Vagina (tissue), 2 donors: Measurements from ENCODE around the gene CRAMP1. TPM values are rescaled to one million over a fixed set of nuclear protein-coding genes. Genes with fewer than 3 reads are reported as not detected.

Experiments used
- DNase-seq, 2 donors: peaks; one replicate each; pipeline ENCODE4 v3.0.0-alpha.2; 2017; ENCODE audit errors: extremely low spot score in 2 of 2
- H3K27ac ChIP-seq: fragments of 200-600 bp; sonication (generic); one replicate; pipeline ENCODE4 v1.5.1; 2019
- H3K27me3 ChIP-seq: fragments of 200-600 bp; sonication (generic); one replicate; pipeline ENCODE4 v1.5.1; 2019
- H3K36me3 ChIP-seq, 2 donors: fragments of 200-600 bp; sonication (generic); one replicate each; pipeline ENCODE4 v1.5.1; 2017 to 2019
- H3K4me1 ChIP-seq: fragments of 200-600 bp; sonication (generic); one replicate; pipeline ENCODE4 v1.5.1; 2019
- H3K4me3 ChIP-seq, 2 donors: fragments of 200-600 bp; sonication (generic); 1 replicate in 1 of 2; 2 replicates in 1 of 2; pipeline ENCODE4 v1.5.1; 2016 to 2019
- H3K9me3 ChIP-seq: fragments of 200-600 bp; sonication (generic); one replicate; pipeline ENCODE4 v1.5.1; 2019
- POLR2A ChIP-seq, 2 donors: fragments of 450-650 bp; IDR thresholded peaks; one replicate each; pipeline ENCODE4 v1.6.1; 2017; ENCODE audit warnings: antibody characterized with exemption in 2 of 2, mild to moderate bottlenecking in 2 of 2, moderate library complexity in 2 of 2
- POLR2AphosphoS5 ChIP-seq, 2 donors: sonication (generic); formaldehyde crosslinking; IDR thresholded peaks; one replicate each; pipeline ENCODE4 v1.9.0; 2017; ENCODE audit warnings: antibody characterized with exemption in 2 of 2, mild to moderate bottlenecking in 2 of 2, low read depth in 1 of 2; ENCODE audit not compliant: insufficient read depth in 1 of 2
- intact Hi-C: fragments of 100-400 bp; cut with DNase I; formaldehyde crosslinking; loops from one replicate; pipeline ENCODE4 v1.15.1; 2023
- total RNA-seq: library from RNA; depleted of rRNA; stranded (reverse); fragments of >200 nt; gene quantifications from one replicate; pipeline ENCODE4 v1.2.3, GENCODE V29; 2016
- TF ChIP-seq, protein P1 (sequence below), 3 experiments: fragments of 450-650 bp in 2 of 3; fragments of 200-600 bp in 1 of 3; sonication (generic) in 1 of 3; IDR thresholded peaks; one replicate each; pipeline ENCODE4 v1.5.1; 2017 to 2019; ENCODE audit warnings: antibody characterized with exemption in 3 of 3, mild to moderate bottlenecking in 2 of 3, moderate library complexity in 2 of 3

The CRAMP1 gene
- total RNA-seq, 1 donor from 2014 or later, result 13.8 TPM

DNA sequence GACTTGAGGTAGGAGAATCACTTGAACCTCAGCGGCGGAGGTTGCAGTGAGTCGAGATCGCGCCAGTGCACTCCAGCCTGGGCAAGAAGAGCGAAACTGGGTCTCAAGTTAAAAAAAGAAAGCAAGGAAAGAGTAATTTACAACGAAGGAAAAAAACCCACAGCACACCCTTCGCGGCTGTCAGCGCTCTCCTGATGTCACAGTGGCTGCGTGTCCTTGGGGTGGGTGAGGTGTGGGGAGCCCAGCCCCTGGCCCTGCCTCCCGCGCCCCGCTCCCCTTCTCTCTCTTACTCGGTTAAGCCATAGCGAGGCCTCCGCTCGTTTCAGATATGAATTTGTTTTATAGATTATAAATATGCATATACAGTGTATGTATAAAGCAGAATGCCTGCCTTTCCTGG lies 65.2 kb downstream of the CRAMP1 start:
- TF ChIP-seq, protein P1, sequence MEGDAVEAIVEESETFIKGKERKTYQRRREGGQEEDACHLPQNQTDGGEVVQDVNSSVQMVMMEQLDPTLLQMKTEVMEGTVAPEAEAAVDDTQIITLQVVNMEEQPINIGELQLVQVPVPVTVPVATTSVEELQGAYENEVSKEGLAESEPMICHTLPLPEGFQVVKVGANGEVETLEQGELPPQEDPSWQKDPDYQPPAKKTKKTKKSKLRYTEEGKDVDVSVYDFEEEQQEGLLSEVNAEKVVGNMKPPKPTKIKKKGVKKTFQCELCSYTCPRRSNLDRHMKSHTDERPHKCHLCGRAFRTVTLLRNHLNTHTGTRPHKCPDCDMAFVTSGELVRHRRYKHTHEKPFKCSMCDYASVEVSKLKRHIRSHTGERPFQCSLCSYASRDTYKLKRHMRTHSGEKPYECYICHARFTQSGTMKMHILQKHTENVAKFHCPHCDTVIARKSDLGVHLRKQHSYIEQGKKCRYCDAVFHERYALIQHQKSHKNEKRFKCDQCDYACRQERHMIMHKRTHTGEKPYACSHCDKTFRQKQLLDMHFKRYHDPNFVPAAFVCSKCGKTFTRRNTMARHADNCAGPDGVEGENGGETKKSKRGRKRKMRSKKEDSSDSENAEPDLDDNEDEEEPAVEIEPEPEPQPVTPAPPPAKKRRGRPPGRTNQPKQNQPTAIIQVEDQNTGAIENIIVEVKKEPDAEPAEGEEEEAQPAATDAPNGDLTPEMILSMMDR (IDR thresholded peaks at IDR 0.05), result no peak
- no peak for TF ChIP-seq POLR2AphosphoS5 (IDR thresholded peaks at IDR 0.05; ENCODE audit: insufficient read depth in 1 of 2, low read depth in 1 of 2)
- no peak for TF ChIP-seq POLR2A (IDR thresholded peaks at IDR 0.05)
- no peaks in the 10 kb centered on the region for H3K27me3 ChIP-seq
- DNase-seq, result no peak
- peak overlapping the region; percentile 67 to 72 for H3K4me3 ChIP-seq
- peaks cover 0 to 21% of the 10 kb centered on the region in 2 donors for H3K36me3 ChIP-seq
- no peaks in the 10 kb centered on the region for H3K9me3 ChIP-seq
- intact Hi-C loops, result no loop called here
- peaks cover 10% of the 10 kb centered on the region for H3K4me1 ChIP-seq
- H3K27ac ChIP-seq, result peak overlapping the region; percentile 67

- peaks cover 10% of the 10 kb centered on the region for H3K4me1 ChIP-seq
- H3K36me3 ChIP-seq, result peaks cover 0 to 15% of the 10 kb centered on the region in 2 donors
- H3K4me3 ChIP-seq, result peak within 1 kb of the TSS; percentile 67 to 72
- peak in 1 of 2 donors; percentile 91 for DNase-seq
- no peaks in the 10 kb centered on the region for H3K9me3 ChIP-seq
- intact Hi-C loops, result no loop called here
- TF ChIP-seq, protein P1 (IDR thresholded peaks at IDR 0.05), result no peak
- TF ChIP-seq POLR2A (IDR thresholded peaks at IDR 0.05) (peak in 1 of 2 donors; percentile 23), POLR2AphosphoS5 (IDR thresholded peaks at IDR 0.05; ENCODE audit: insufficient read depth in 1 of 2, low read depth in 1 of 2) (peak in 1 of 2 donors; percentile 47)
- H3K27ac ChIP-seq, result peak within 1 kb of the TSS; percentile 67
- H3K27me3 ChIP-seq, result no peaks in the 10 kb centered on the region
Measured at GRCh38 chr16:1677942-1678499, 65.9 kb downstream of the CRAMP1 start, which contains the start of gene JPT2. TSS of gene JPT2 (plus strand) at chr16:1678279. CDS start at chr16:1678313, 34 bp downstream.

DNA sequence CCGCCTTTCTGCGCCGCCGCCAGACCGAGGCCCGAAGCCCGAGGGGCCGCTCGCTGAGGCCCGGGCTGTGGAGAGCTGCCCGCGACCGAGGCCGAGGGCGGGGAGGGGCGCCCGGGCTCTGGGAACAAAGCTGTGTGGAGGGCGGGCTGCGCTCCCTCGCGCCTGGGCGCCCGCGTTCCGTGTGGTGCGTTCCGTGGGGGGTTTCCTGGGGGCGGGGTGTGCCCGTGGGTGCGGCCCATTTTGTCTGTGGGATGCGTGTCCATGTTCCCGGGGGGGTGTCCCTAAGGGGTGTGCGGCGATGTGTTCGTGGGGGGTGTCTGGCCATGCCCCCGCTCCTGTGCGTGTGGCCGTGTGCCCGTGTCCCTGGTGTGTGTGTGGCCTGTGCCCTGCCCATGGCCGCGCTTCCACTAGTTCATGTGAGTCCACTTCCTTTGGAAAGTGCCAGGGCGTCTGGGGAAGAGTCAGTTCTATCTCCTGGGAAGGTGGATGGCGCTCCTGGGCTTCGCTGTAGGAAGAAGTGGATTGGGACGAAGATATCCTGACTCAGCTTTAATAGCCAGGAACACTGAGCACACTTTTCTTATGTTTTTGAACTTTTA lies 66.4 kb downstream of the CRAMP1 start:
- peaks cover 10% of the 10 kb centered on the region for H3K4me1 ChIP-seq
- H3K27ac ChIP-seq, result peak overlapping the region; percentile 67
- intact Hi-C loops, result no loop called here
- no peaks in the 10 kb centered on the region for H3K27me3 ChIP-seq
- no peaks in the 10 kb centered on the region for H3K9me3 ChIP-seq
- DNase-seq, result no peak
- H3K4me3 ChIP-seq, result peak overlapping the region; percentile 67 to 72
- TF ChIP-seq, protein P1 (IDR thresholded peaks at IDR 0.05), result no peak
- no peak for TF ChIP-seq POLR2AphosphoS5 (IDR thresholded peaks at IDR 0.05; ENCODE audit: insufficient read depth in 1 of 2, low read depth in 1 of 2)
- no peak for TF ChIP-seq POLR2A (IDR thresholded peaks at IDR 0.05)
- peaks cover 0 to 15% of the 10 kb centered on the region in 2 donors for H3K36me3 ChIP-seq

DNA sequence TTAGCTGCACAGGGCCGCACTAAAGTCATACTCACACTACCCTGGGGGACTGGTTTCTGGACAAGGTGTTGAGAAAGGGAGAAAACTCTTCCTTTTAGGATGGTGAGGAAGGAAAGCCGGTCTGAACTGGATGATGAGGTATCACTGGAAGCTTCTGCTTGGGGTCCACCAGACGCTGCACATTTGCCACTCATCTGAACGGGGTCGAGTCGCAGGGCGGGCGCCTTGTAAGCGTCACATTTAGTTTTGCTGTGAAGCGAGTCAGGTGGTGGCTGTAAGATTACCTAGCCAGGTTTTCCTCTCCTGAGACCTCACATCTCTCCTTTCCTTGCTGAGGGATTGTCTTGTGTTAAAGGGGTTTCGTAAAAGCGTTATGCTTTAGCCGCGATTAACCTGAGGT lies 68.2 kb downstream of the CRAMP1 start:
- H3K36me3 ChIP-seq, result peaks cover 0 to 1% of the 10 kb centered on the region in 2 donors
- DNase-seq, result no peak
- TF ChIP-seq, protein P1 (IDR thresholded peaks at IDR 0.05), result no peak
- TF ChIP-seq POLR2A (IDR thresholded peaks at IDR 0.05) (no peak), POLR2AphosphoS5 (IDR thresholded peaks at IDR 0.05; ENCODE audit: insufficient read depth in 1 of 2, low read depth in 1 of 2) (no peak)
- H3K27ac ChIP-seq, result no peak overlapping the region
- peaks cover 10% of the 10 kb centered on the region for H3K4me1 ChIP-seq
- H3K4me3 ChIP-seq, result no peak overlapping the region
- no peaks in the 10 kb centered on the region for H3K27me3 ChIP-seq
- intact Hi-C loops, result no loop called here
- H3K9me3 ChIP-seq, result no peaks in the 10 kb centered on the region

- no peaks in the 10 kb centered on the region for H3K9me3 ChIP-seq
- TF ChIP-seq POLR2AphosphoS5 (IDR thresholded peaks at IDR 0.05; ENCODE audit: insufficient read depth in 1 of 2, low read depth in 1 of 2) (no peak), POLR2A (IDR thresholded peaks at IDR 0.05) (no peak)
- TF ChIP-seq, protein P1 (IDR thresholded peaks at IDR 0.05), result no peak
- intact Hi-C loops, result no loop called here
- peaks cover 10% of the 10 kb centered on the region for H3K4me1 ChIP-seq
- H3K4me3 ChIP-seq, result no peak overlapping the region
- no peak for DNase-seq
- H3K27me3 ChIP-seq, result no peaks in the 10 kb centered on the region
- no peak overlapping the region for H3K27ac ChIP-seq
- peaks cover 0 to 2% of the 10 kb centered on the region in 2 donors for H3K36me3 ChIP-seq
Measured at GRCh38 chr16:1681032-1681431, 68.9 kb downstream of the CRAMP1 start.
